ENCODE measurements around the gene MUS81. TPM values are rescaled to one million over a fixed set of nuclear protein-coding genes. Genes with fewer than 3 reads are reported as not detected.
A peak's percentile ranks its signal among the peaks of the same experiment; 100 is the strongest.

Gene MUS81
- total RNA-seq, 1 donor from 2014 or later = 36.8 TPM

GRCh38 chr11:65903068-65903481, 42.8 kb downstream of the MUS81 start:
- H3K4me3 Mint-ChIP-seq = no peak overlapping the region

GRCh38 chr11:65903715-65904114, 43.5 kb downstream of the MUS81 start:
- Histone ChIP-seq H3K4me1 (peaks cover 5% of the 10 kb centered on the region), H3F3A (ENCODE audit: low read depth) (peaks cover 9% of the 10 kb centered on the region), H3K27me3 (peaks cover 100% of the 10 kb centered on the region), H3K9me3 (ENCODE audit: low read depth) (no peaks in the 10 kb centered on the region), H3K4me3 (no peak overlapping the region), H3K79me2 (ENCODE audit: low read depth) (no peaks in the 10 kb centered on the region), H3K27ac (no peak overlapping the region), H3K4me2 (no peak overlapping the region), H4K20me1 (ENCODE audit: low read depth) (no peaks in the 10 kb centered on the region), H2AFZ (replicated peaks) (no peak overlapping the region), H3K36me3 (no peaks in the 10 kb centered on the region), H3K9ac (no peak overlapping the region)
- Mint-ChIP-seq H3K27ac (no peak overlapping the region), H3K36me3 (no peaks in the 10 kb centered on the region), H3K9me3 (no peaks in the 10 kb centered on the region), H3K4me1 (peaks cover 19% of the 10 kb centered on the region), H3K27me3 (ENCODE audit: insufficient read depth, low read depth) (peaks cover 29% of the 10 kb centered on the region), H3K4me3 (no peak overlapping the region)
- no peak for DNase-seq (ENCODE audit: low spot score)
- no peak for TF ChIP-seq CTCF (IDR thresholded peaks at IDR 0.05)
- TF ChIP-seq EZH2phosphoT487 (IDR thresholded peaks at IDR 0.05) = no peak

More at GRCh38 chr11:65903068-65903481, 42.8 kb downstream of the MUS81 start:
- Histone ChIP-seq H3K27ac (no peak overlapping the region), H3K36me3 (no peaks in the 10 kb centered on the region), H3K79me2 (ENCODE audit: low read depth) (no peaks in the 10 kb centered on the region), H3K4me3 (no peak overlapping the region), H3K9ac (no peak overlapping the region), H3K4me2 (no peak overlapping the region), H2AFZ (replicated peaks) (no peak overlapping the region), H3F3A (ENCODE audit: low read depth) (peaks cover 13% of the 10 kb centered on the region), H3K9me3 (ENCODE audit: low read depth) (no peaks in the 10 kb centered on the region), H3K4me1 (peaks cover 5% of the 10 kb centered on the region), H3K27me3 (peaks cover 100% of the 10 kb centered on the region), H4K20me1 (ENCODE audit: low read depth) (no peaks in the 10 kb centered on the region)
- TF ChIP-seq EZH2 (IDR thresholded peaks at IDR 0.05) = no peak
- TF ChIP-seq EZH2phosphoT487 (IDR thresholded peaks at IDR 0.05) = no peak
- TF ChIP-seq CTCF (IDR thresholded peaks at IDR 0.05) = no peak
- Mint-ChIP-seq H3K27me3 (ENCODE audit: insufficient read depth, low read depth) (peaks cover 35% of the 10 kb centered on the region), H3K9me3 (no peaks in the 10 kb centered on the region), H3K27ac (no peak overlapping the region), H3K36me3 (no peaks in the 10 kb centered on the region), H3K4me1 (peaks cover 20% of the 10 kb centered on the region)
- peak; percentile 28 for DNase-seq (ENCODE audit: low spot score)

- Histone ChIP-seq H3K79me2 (ENCODE audit: low read depth) (no peaks in the 10 kb centered on the region), H3K4me1 (no peaks in the 10 kb centered on the region), H3K27ac (no peak overlapping the region), H3K9me3 (ENCODE audit: low read depth) (no peaks in the 10 kb centered on the region), H3K4me3 (no peak overlapping the region), H3F3A (ENCODE audit: low read depth) (peaks cover 3% of the 10 kb centered on the region), H3K4me2 (no peak overlapping the region), H3K27me3 (peaks cover 80% of the 10 kb centered on the region), H4K20me1 (ENCODE audit: low read depth) (no peaks in the 10 kb centered on the region), H3K9ac (no peak overlapping the region), H3K36me3 (no peaks in the 10 kb centered on the region), H2AFZ (replicated peaks) (no peak overlapping the region)
- Mint-ChIP-seq H3K27me3 (ENCODE audit: insufficient read depth, low read depth) (peaks cover 15% of the 10 kb centered on the region), H3K27ac (no peak overlapping the region), H3K36me3 (no peaks in the 10 kb centered on the region), H3K4me1 (peaks cover 25% of the 10 kb centered on the region), H3K4me3 (no peak overlapping the region), H3K9me3 (no peaks in the 10 kb centered on the region)
- DNase-seq (ENCODE audit: low spot score) = no peak
- no peak for TF ChIP-seq EZH2 (IDR thresholded peaks at IDR 0.05)
- no peak for TF ChIP-seq EZH2phosphoT487 (IDR thresholded peaks at IDR 0.05)
Measured at GRCh38 chr11:65906602-65907001, 46.4 kb downstream of the MUS81 start.

- H3K27ac Mint-ChIP-seq = no peak overlapping the region
- peaks cover 8% of the 10 kb centered on the region for H3K27me3 Mint-ChIP-seq (ENCODE audit: insufficient read depth, low read depth)
- no peaks in the 10 kb centered on the region for H3K36me3 Mint-ChIP-seq
Measured at GRCh38 chr11:65907878-65908277, 47.6 kb downstream of the MUS81 start.

More at GRCh38 chr11:65907878-65908277, 47.6 kb downstream of the MUS81 start:
- H3F3A ChIP-seq (ENCODE audit: low read depth) = peaks cover 3% of the 10 kb centered on the region
- peak overlapping the region; percentile 64 for H3K4me3 Mint-ChIP-seq
- no peaks in the 10 kb centered on the region for H4K20me1 ChIP-seq (ENCODE audit: low read depth)
- no peaks in the 10 kb centered on the region for H3K9me3 Mint-ChIP-seq
- H3K27ac ChIP-seq = no peak overlapping the region
- no peaks in the 10 kb centered on the region for H3K79me2 ChIP-seq (ENCODE audit: low read depth)
- H3K4me1 ChIP-seq = no peaks in the 10 kb centered on the region
- no peak overlapping the region for H3K4me2 ChIP-seq
- TF ChIP-seq CTCF (IDR thresholded peaks at IDR 0.05) = no peak
- TF ChIP-seq EZH2 (IDR thresholded peaks at IDR 0.05) = no peak
- no peak for TF ChIP-seq EZH2phosphoT487 (IDR thresholded peaks at IDR 0.05)
- H3K4me1 Mint-ChIP-seq = peaks cover 20% of the 10 kb centered on the region
- peaks cover 67% of the 10 kb centered on the region for H3K27me3 ChIP-seq
- H3K36me3 ChIP-seq = no peaks in the 10 kb centered on the region
- no peak for DNase-seq (ENCODE audit: low spot score)
- no peak overlapping the region for H3K4me3 ChIP-seq
- H3K9me3 ChIP-seq (ENCODE audit: low read depth) = no peaks in the 10 kb centered on the region
- H3K9ac ChIP-seq = no peak overlapping the region
- H2AFZ ChIP-seq (replicated peaks) = no peak overlapping the region
